Astrocyte (in vitro differentiated cells and primary cell): ENCODE results near the gene ZEB1. TPM values are rescaled to one million over a fixed set of nuclear protein-coding genes. Genes with fewer than 3 reads are reported as not detected.

Source experiments
- DNase-seq: peaks from one replicate; pipeline ENCODE4 v3.0.0-alpha.2; 2010; ENCODE audit warnings: low read depth
- FAIRE-seq: peaks from 2 replicates; lab custom pipeline; 2011; peaks lifted over from hg19 to GRCh38; lab: Jason Lieb, UNC
- H2AFZ ChIP-seq: 2 replicates; pipeline ENCODE4 v1.6.0; 2012; ENCODE audit warnings: low read depth, low read length, inconsistent platforms
- H3K27ac ChIP-seq: 2 replicates; pipeline ENCODE4 v1.5.1; 2011; ENCODE audit warnings: low read depth, low read length, inconsistent platforms
- H3K27me3 ChIP-seq: 2 replicates; pipeline ENCODE4 v1.6.0; 2011; ENCODE audit warnings: low read length, inconsistent platforms; ENCODE audit not compliant: insufficient read depth
- H3K36me3 ChIP-seq: 2 replicates; pipeline ENCODE4 v1.5.1; 2011; ENCODE audit warnings: low read length, inconsistent platforms; ENCODE audit not compliant: insufficient read depth
- H3K4me1 ChIP-seq: 2 replicates; pipeline ENCODE4 v1.5.1; 2011; ENCODE audit warnings: low read length, inconsistent platforms; ENCODE audit not compliant: insufficient read depth
- H3K4me2 ChIP-seq: 2 replicates; pipeline ENCODE4 v1.6.0; 2012; ENCODE audit warnings: low read length, inconsistent platforms
- H3K4me3 ChIP-seq: 2 replicates; pipeline ENCODE4 v1.5.1; 2011; ENCODE audit warnings: low read depth, mild to moderate bottlenecking, low read length, inconsistent platforms; ENCODE audit not compliant: insufficient read depth
- H3K79me2 ChIP-seq: 2 replicates; pipeline ENCODE4 v1.6.0; 2012; ENCODE audit warnings: mild to moderate bottlenecking, low read length, inconsistent platforms; ENCODE audit not compliant: insufficient read depth
- H3K9ac ChIP-seq: 2 replicates; pipeline ENCODE4 v1.6.0; 2012; ENCODE audit warnings: mild to moderate bottlenecking, low read length, inconsistent platforms
- H3K9me3 ChIP-seq: 2 replicates; pipeline ENCODE4 v1.5.1; 2012; ENCODE audit warnings: low read depth, mild to moderate bottlenecking, low read length, inconsistent platforms; ENCODE audit not compliant: insufficient read depth
- H4K20me1 ChIP-seq: 2 replicates; pipeline ENCODE4 v1.6.0; 2012; ENCODE audit warnings: low read length, inconsistent platforms; ENCODE audit not compliant: insufficient read depth
- H3K27ac Mint-ChIP-seq: one replicate; pipeline ENCODE4 v1.8.0; 2021; ENCODE audit warnings: mild to moderate bottlenecking, mixed read lengths; ENCODE audit not compliant: unreplicated experiment
- H3K27me3 Mint-ChIP-seq: one replicate; pipeline ENCODE4 v1.8.0; 2021; ENCODE audit warnings: low read depth, mixed read lengths; ENCODE audit not compliant: unreplicated experiment
- H3K36me3 Mint-ChIP-seq: one replicate; pipeline ENCODE4 v1.8.0; 2021; ENCODE audit warnings: low read depth, mixed read lengths; ENCODE audit not compliant: unreplicated experiment
- H3K4me1 Mint-ChIP-seq: one replicate; pipeline ENCODE4 v1.8.0; 2021; ENCODE audit warnings: low read depth, mixed read lengths; ENCODE audit not compliant: unreplicated experiment
- H3K4me3 Mint-ChIP-seq: one replicate; pipeline ENCODE4 v1.8.0; 2021; ENCODE audit warnings: mild to moderate bottlenecking, moderate library complexity, mixed read lengths; ENCODE audit not compliant: unreplicated experiment
- H3K9me3 Mint-ChIP-seq: one replicate; pipeline ENCODE4 v1.8.0; 2021; ENCODE audit warnings: mild to moderate bottlenecking, mixed read lengths; ENCODE audit not compliant: unreplicated experiment
- EZH2 ChIP-seq: IDR thresholded peaks from 2 replicates; pipeline ENCODE4 v1.6.1; 2012; ENCODE audit warnings: mild to moderate bottlenecking, low read length, inconsistent platforms; ENCODE audit not compliant: insufficient read depth
- total RNA-seq: library from RNA; stranded (reverse); gene quantifications from 2 replicates; pipeline ENCODE4 v1.2.1, GENCODE V29; 2021
- TF ChIP-seq, protein P1 (sequence below): IDR thresholded peaks from 2 replicates; pipeline ENCODE4 v1.5.1; 2011; ENCODE audit warnings: low read depth, mild to moderate bottlenecking, inconsistent platforms, low read length, moderate library complexity; ENCODE audit not compliant: insufficient read depth

The ZEB1 gene
- total RNA-seq, 1 donor from 2014 or later: 37.2 TPM

DNA sequence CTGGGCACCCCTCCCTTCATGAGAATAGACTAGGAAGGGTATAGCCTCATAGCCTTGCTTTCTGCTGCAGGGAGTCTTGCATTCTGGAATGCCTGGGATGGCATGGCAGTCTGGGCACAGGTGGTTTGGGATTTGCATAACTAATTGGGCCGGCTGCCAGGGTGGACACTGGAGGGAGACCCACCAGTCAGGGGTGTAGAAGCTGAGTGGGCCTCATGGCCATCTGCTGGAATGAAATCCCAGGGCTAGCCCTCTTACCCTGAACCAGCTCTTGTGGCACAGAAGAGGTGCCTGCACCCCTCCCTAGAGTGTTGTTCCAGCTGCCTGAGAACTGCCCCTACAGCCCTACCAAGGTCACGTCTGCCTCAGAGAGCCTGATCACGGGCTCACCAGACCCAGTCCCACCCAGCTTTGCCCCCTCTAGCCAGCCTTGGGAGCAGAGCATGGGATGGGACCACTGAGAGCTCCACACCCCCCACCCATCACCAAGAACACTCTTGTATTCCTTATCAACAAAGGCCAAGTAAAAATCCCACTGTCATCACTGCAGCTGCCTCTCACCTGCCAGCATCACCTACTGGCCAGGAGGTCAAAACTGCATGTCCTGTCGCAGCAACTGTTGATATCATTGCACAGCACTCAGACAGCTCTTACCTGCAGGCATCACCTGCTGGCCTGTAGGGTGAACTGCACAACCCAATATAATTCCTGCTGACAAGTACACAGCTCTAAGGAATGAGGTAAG lies 148.9 kb downstream of the ZEB1 start:
- Histone ChIP-seq H3K79me2 (peaks cover 25% of the 10 kb centered on the region), H3K27me3 (no peaks in the 10 kb centered on the region), H3K36me3 (peaks cover 20% of the 10 kb centered on the region), H3K4me2 (no peak overlapping the region), H3K9ac (no peak overlapping the region), H4K20me1 (peaks cover 15% of the 10 kb centered on the region), H3K4me1 (no peaks in the 10 kb centered on the region), H3K4me3 (no peak overlapping the region), H2AFZ (no peak overlapping the region), H3K27ac (no peak overlapping the region), H3K9me3 (no peaks in the 10 kb centered on the region)
- H3K27ac Mint-ChIP-seq: no peak overlapping the region
- H3K9me3 Mint-ChIP-seq: peaks cover 9% of the 10 kb centered on the region
- peaks cover 37% of the 10 kb centered on the region for H3K36me3 Mint-ChIP-seq
- TF ChIP-seq EZH2: no peak
- TF ChIP-seq, protein P1, sequence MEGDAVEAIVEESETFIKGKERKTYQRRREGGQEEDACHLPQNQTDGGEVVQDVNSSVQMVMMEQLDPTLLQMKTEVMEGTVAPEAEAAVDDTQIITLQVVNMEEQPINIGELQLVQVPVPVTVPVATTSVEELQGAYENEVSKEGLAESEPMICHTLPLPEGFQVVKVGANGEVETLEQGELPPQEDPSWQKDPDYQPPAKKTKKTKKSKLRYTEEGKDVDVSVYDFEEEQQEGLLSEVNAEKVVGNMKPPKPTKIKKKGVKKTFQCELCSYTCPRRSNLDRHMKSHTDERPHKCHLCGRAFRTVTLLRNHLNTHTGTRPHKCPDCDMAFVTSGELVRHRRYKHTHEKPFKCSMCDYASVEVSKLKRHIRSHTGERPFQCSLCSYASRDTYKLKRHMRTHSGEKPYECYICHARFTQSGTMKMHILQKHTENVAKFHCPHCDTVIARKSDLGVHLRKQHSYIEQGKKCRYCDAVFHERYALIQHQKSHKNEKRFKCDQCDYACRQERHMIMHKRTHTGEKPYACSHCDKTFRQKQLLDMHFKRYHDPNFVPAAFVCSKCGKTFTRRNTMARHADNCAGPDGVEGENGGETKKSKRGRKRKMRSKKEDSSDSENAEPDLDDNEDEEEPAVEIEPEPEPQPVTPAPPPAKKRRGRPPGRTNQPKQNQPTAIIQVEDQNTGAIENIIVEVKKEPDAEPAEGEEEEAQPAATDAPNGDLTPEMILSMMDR: peak; percentile 37
- H3K4me1 Mint-ChIP-seq: peaks cover 5% of the 10 kb centered on the region
- FAIRE-seq (no peak), DNase-seq (peak; percentile 10)
- no peaks in the 10 kb centered on the region for H3K27me3 Mint-ChIP-seq
- H3K4me3 Mint-ChIP-seq: no peak overlapping the region

GRCh38 chr10:31468536-31468859 lies 149.5 kb downstream of the ZEB1 start:
- Histone ChIP-seq H3K27ac (no peak overlapping the region), H3K9ac (no peak overlapping the region), H3K27me3 (no peaks in the 10 kb centered on the region), H2AFZ (no peak overlapping the region), H3K79me2 (peaks cover 21% of the 10 kb centered on the region), H3K9me3 (no peaks in the 10 kb centered on the region), H3K36me3 (peaks cover 20% of the 10 kb centered on the region), H4K20me1 (peaks cover 15% of the 10 kb centered on the region), H3K4me3 (no peak overlapping the region), H3K4me2 (no peak overlapping the region), H3K4me1 (no peaks in the 10 kb centered on the region)
- Mint-ChIP-seq H3K27ac (no peak overlapping the region), H3K4me1 (peaks cover 2% of the 10 kb centered on the region), H3K9me3 (peaks cover 9% of the 10 kb centered on the region), H3K4me3 (no peak overlapping the region), H3K27me3 (no peaks in the 10 kb centered on the region), H3K36me3 (peaks cover 35% of the 10 kb centered on the region)
- no peak for DNase-seq
- no peak for TF ChIP-seq EZH2
- TF ChIP-seq, protein P1: no peak
- no peak for FAIRE-seq

DNA sequence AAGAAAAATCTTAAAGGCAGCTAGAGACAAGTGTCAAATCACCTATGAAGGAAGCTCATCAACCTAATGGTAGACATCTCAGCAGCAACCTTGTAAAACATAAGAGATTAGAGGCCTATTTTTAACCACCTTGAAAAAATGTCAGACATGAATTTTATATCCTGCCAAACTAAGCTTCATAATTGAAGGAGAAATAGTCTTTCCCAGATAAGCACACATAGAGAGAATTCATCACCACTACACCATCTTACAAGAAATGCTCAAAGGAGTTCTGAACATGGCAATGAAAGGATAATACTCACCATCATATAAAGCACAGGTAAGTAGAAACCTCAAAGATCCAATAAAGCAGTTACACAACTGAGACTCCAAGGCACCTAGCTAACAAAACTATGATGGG lies 156.5 kb downstream of the ZEB1 start:
- no peaks in the 10 kb centered on the region for H3K27me3 Mint-ChIP-seq
- no peak overlapping the region for H3K4me2 ChIP-seq
- H3K27me3 ChIP-seq: no peaks in the 10 kb centered on the region
- no peak overlapping the region for H3K27ac ChIP-seq
- H3K36me3 ChIP-seq: peaks cover 3% of the 10 kb centered on the region
- FAIRE-seq (no peak), DNase-seq (no peak)
- peaks cover 10% of the 10 kb centered on the region for H3K9me3 Mint-ChIP-seq
- peaks cover 3% of the 10 kb centered on the region for H4K20me1 ChIP-seq
- H3K27ac Mint-ChIP-seq: no peak overlapping the region
- H3K79me2 ChIP-seq: peaks cover 4% of the 10 kb centered on the region
- no peaks in the 10 kb centered on the region for H3K9me3 ChIP-seq
- peaks cover 19% of the 10 kb centered on the region for H3K36me3 Mint-ChIP-seq
- no peak overlapping the region for H3K4me3 Mint-ChIP-seq
- H3K4me1 Mint-ChIP-seq: no peaks in the 10 kb centered on the region
- no peaks in the 10 kb centered on the region for H3K4me1 ChIP-seq
- TF ChIP-seq, protein P1: no peak
- TF ChIP-seq EZH2: no peak
- no peak overlapping the region for H3K4me3 ChIP-seq
- no peak overlapping the region for H3K9ac ChIP-seq
- no peak overlapping the region for H2AFZ ChIP-seq
